ENCODE results near the gene PSAP. TPM values are rescaled to one million over a fixed set of nuclear protein-coding genes. Genes with fewer than 3 reads are reported as not detected.

PSAP gene
- total RNA-seq, 2 experiments from 2014 or later: 111 to 118 TPM

- Mint-ChIP-seq H3K27ac (no peak overlapping the region), H3K4me1 (peaks cover 5% of the 10 kb centered on the region), H3K9me3 (ENCODE audit: low read depth) (no peaks in the 10 kb centered on the region), H3K36me3 (no peaks in the 10 kb centered on the region), H3K4me3 (no peak overlapping the region), H3K27me3 (no peaks in the 10 kb centered on the region)
- ATAC-seq (no peak), DNase-seq (no peak)
- CTCF ChIA-PET: interaction anchor here (0.9 to 5.7 kb wide), 21 partner anchors 9 to 494 kb away, joined by 3 to 47 read pairs (median 6); partner anchors contain the start of genes PSAP, SLC29A3 and VSIR
Measured at GRCh38 chr10:71812913-71813590, 38.0 kb downstream of the PSAP start.

GRCh38 chr10:71812016-71812912 lies 38.8 kb downstream of the PSAP start:
- H3K9me3 Mint-ChIP-seq (ENCODE audit: low read depth): no peaks in the 10 kb centered on the region
- peaks cover 5% of the 10 kb centered on the region for H3K4me1 Mint-ChIP-seq
- H3K27me3 Mint-ChIP-seq: no peaks in the 10 kb centered on the region
- no peaks in the 10 kb centered on the region for H3K36me3 Mint-ChIP-seq
- CTCF ChIA-PET: interaction anchor here (0.6 to 5.7 kb wide), 37 partner anchors 10 to 497 kb away, joined by 3 to 47 read pairs (median 5); partner anchors contain the start of genes PSAP, SLC29A3 and VSIR
- no peak overlapping the region for H3K4me3 Mint-ChIP-seq
- DNase-seq (peak; percentile 82), ATAC-seq (peak; percentile 96)
- H3K27ac Mint-ChIP-seq: no peak overlapping the region

GRCh38 chr10:71811351-71811750 lies 39.7 kb downstream of the PSAP start:
- H3K4me3 Mint-ChIP-seq: no peak overlapping the region
- DNase-seq (no peak), ATAC-seq (no peak)
- CTCF ChIA-PET: interaction anchor here (0.6 to 5.7 kb wide), 34 partner anchors 10 to 496 kb away, joined by 3 to 47 read pairs (median 5); partner anchors contain the start of genes PSAP, SLC29A3 and VSIR
- no peaks in the 10 kb centered on the region for H3K27me3 Mint-ChIP-seq
- no peak overlapping the region for H3K27ac Mint-ChIP-seq
- H3K36me3 Mint-ChIP-seq: no peaks in the 10 kb centered on the region
- no peaks in the 10 kb centered on the region for H3K9me3 Mint-ChIP-seq (ENCODE audit: low read depth)
- peaks cover 5% of the 10 kb centered on the region for H3K4me1 Mint-ChIP-seq

- CTCF ChIA-PET: interaction anchor here (4.8 to 5.7 kb wide), 2 partner anchors 37 to 103 kb away, joined by 26 to 47 read pairs; partner anchors contain the start of gene VSIR
- Mint-ChIP-seq H3K9me3 (ENCODE audit: low read depth) (no peaks in the 10 kb centered on the region), H3K27me3 (peaks cover 3% of the 10 kb centered on the region), H3K36me3 (no peaks in the 10 kb centered on the region), H3K4me3 (no peak overlapping the region), H3K4me1 (peaks cover 5% of the 10 kb centered on the region), H3K27ac (no peak overlapping the region)
- DNase-seq (no peak), ATAC-seq (no peak)
Measured at GRCh38 chr10:71810048-71810750, 40.9 kb downstream of the PSAP start.

DNA sequence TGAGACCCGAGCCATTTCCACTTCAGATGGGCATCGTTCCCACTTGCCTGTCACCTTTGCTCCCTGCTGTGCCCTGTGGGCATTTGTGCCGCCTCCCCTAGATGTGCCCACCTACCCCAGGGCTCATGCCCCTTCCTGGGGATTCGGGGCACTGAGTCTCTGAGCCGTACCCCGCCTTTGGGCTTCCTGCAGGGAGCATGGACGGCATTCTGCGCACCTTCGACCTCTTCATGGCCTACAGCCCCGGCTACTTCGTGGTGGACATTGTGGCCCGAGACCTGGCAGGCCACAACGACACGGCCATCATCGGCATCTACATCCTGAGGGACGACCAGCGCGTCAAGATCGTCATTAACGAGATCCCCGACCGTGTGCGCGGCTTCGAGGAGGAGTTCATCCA lies 41.4 kb downstream of the PSAP start:
- CTCF ChIA-PET: interaction anchor here (0.9 kb wide), 1 partner anchor 112 kb away, joined by 3 read pairs; no protein-coding TSS in a partner anchor
- ATAC-seq: no peak
- H3K4me1 Mint-ChIP-seq: peaks cover 5% of the 10 kb centered on the region
- no peak overlapping the region for H3K27ac Mint-ChIP-seq
- no peaks in the 10 kb centered on the region for H3K9me3 Mint-ChIP-seq (ENCODE audit: low read depth)
- peaks cover 7% of the 10 kb centered on the region for H3K27me3 Mint-ChIP-seq
- DNase-seq: no peak
- H3K36me3 Mint-ChIP-seq: no peaks in the 10 kb centered on the region
- no peak overlapping the region for H3K4me3 Mint-ChIP-seq

- CTCF ChIA-PET: no interaction called here
- Mint-ChIP-seq H3K36me3 (no peaks in the 10 kb centered on the region), H3K27ac (no peak overlapping the region), H3K4me3 (no peak overlapping the region), H3K4me1 (peaks cover 5% of the 10 kb centered on the region), H3K27me3 (peaks cover 7% of the 10 kb centered on the region), H3K9me3 (ENCODE audit: low read depth) (no peaks in the 10 kb centered on the region)
- ATAC-seq: no peak
- DNase-seq: no peak
Measured at GRCh38 chr10:71807557-71808510, 43.2 kb downstream of the PSAP start.

DNA sequence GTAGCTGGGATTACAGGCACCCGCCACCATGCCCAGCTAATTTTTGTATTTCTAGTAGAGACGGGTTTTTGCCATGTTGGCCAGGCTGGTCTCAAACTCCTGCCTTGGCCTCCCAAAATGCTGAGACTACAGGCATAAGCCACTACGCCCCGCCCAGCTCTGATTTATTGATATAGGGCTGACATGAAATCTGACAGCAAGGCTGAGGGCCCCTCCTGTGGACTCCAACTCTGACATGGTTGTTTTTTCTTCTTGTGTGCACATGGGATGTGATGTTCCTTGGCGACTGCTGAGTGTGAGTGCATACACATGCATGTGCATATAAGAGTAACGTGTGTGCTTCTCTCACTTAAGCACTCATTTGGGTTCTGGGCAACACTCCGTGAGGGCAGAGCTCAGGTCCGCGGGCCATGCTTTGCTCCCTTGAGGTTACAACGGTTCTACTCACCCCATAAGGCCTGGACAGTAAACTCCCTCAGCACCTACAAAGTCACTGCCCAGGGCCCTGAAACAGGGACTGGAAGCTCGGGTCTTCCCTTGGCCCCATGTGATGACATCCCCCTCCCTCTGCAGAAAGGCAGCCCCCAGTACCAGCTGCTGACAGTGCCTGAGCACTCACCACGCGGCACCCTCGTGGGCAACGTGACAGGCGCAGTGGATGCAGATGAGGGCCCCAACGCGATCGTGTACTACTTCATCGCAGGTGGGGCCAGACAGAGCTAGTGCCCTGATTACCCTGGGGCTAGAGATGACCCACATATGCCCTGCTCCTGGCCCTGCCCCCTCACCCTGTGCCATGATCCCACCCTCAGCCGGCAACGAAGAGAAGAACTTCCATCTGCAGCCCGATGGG lies 44.1 kb downstream of the PSAP start:
- CTCF ChIA-PET: no interaction called here
- DNase-seq: no peak
- Mint-ChIP-seq H3K4me1 (peaks cover 3% of the 10 kb centered on the region), H3K27ac (no peak overlapping the region), H3K27me3 (peaks cover 7% of the 10 kb centered on the region), H3K4me3 (no peak overlapping the region), H3K36me3 (no peaks in the 10 kb centered on the region), H3K9me3 (ENCODE audit: low read depth) (no peaks in the 10 kb centered on the region)
- ATAC-seq: no peak

GRCh38 chr10:71805776-71806703 lies 45.0 kb downstream of the PSAP start:
- H3K4me1 Mint-ChIP-seq: peaks cover 3% of the 10 kb centered on the region
- H3K4me3 Mint-ChIP-seq: no peak overlapping the region
- ATAC-seq (no peak), DNase-seq (no peak)
- H3K27ac Mint-ChIP-seq: no peak overlapping the region
- no peaks in the 10 kb centered on the region for H3K9me3 Mint-ChIP-seq (ENCODE audit: low read depth)
- no peaks in the 10 kb centered on the region for H3K36me3 Mint-ChIP-seq
- CTCF ChIA-PET: interaction anchor here (1.2 kb wide), 1 partner anchor 32 kb away, joined by 3 read pairs; the partner anchor contains the start of gene VSIR
- peaks cover 7% of the 10 kb centered on the region for H3K27me3 Mint-ChIP-seq

GRCh38 chr10:71804077-71804476 lies 47.0 kb downstream of the PSAP start:
- CTCF ChIA-PET: no interaction called here
- no peak overlapping the region for H3K4me3 Mint-ChIP-seq
- peaks cover 7% of the 10 kb centered on the region for H3K27me3 Mint-ChIP-seq
- no peaks in the 10 kb centered on the region for H3K9me3 Mint-ChIP-seq (ENCODE audit: low read depth)
- no peaks in the 10 kb centered on the region for H3K4me1 Mint-ChIP-seq
- ATAC-seq (no peak), DNase-seq (no peak)
- no peak overlapping the region for H3K27ac Mint-ChIP-seq
- H3K36me3 Mint-ChIP-seq: no peaks in the 10 kb centered on the region

GRCh38 chr10:71802715-71803488 lies 48.1 kb downstream of the PSAP start:
- CTCF ChIA-PET: no interaction called here
- no peak overlapping the region for H3K27ac Mint-ChIP-seq
- no peak for DNase-seq
- H3K27me3 Mint-ChIP-seq: peaks cover 7% of the 10 kb centered on the region
- no peak overlapping the region for H3K4me3 Mint-ChIP-seq
- ATAC-seq: no peak
- peaks cover 3% of the 10 kb centered on the region for H3K4me1 Mint-ChIP-seq
- no peaks in the 10 kb centered on the region for H3K9me3 Mint-ChIP-seq (ENCODE audit: low read depth)
- no peaks in the 10 kb centered on the region for H3K36me3 Mint-ChIP-seq
